Stimulated activated CD4-positive, alpha-beta T cell treated with anti-CD3 and anti-CD28 coated beads, Interleukin-2, amount 100 ng/mL, for 48 hours (primary cell): ENCODE results near the gene KIAA0232.
"Not testable (repeated sequence)": the region's sequence is repeated elsewhere in the genome, so short reads cannot be mapped to it uniquely, and the experiment has no call there.

Source experiments
- DNase-seq, 2 donors: peaks; one replicate each; pipeline ENCODE4 v3.0.0-alpha.2; 2020

The KIAA0232 gene

GRCh38 chr4:6775746-6776145 lies 6.8 kb upstream of the KIAA0232 start:
- DNase-seq, result no peak

DNA sequence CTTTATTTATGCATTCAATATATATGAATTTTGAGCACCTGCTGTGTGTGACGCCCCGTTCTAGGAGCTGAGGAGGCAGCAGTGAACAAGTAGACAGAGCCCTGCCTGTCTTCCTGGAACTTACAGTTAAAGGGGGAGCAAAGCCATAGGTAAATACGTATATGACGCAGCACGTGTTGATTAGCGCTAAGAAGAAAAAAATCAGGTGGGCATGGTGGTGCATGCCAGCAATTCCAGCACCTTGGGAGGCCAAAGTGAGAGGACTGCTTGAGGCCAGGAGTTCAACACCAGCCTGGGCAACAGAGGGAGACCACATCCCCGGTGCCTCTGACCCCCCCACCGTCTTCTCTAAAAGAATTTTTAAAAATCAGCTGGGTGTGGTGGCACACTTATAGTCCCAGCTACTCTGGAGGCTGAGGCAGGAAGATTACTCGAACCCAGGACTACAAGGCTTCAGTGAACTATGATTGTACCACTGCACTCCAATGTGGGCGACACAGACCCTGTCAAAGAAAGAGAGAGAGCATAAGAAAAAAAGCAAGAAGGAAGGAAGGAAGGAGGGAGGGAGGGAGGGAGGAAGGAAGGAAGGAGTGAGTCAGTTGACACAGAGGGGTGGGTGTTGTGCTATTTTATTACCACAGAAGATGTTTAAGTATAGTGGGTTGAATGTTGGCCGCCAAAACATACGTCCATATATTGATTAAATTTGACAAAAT lies 5.4 kb upstream of the KIAA0232 start:
- no peak for DNase-seq

GRCh38 chr4:6777636-6778281 lies 4.8 kb upstream of the KIAA0232 start:
- no peak for DNase-seq

- no peak for DNase-seq
Measured at GRCh38 chr4:6778435-6778834, 4.1 kb upstream of the KIAA0232 start.

DNA sequence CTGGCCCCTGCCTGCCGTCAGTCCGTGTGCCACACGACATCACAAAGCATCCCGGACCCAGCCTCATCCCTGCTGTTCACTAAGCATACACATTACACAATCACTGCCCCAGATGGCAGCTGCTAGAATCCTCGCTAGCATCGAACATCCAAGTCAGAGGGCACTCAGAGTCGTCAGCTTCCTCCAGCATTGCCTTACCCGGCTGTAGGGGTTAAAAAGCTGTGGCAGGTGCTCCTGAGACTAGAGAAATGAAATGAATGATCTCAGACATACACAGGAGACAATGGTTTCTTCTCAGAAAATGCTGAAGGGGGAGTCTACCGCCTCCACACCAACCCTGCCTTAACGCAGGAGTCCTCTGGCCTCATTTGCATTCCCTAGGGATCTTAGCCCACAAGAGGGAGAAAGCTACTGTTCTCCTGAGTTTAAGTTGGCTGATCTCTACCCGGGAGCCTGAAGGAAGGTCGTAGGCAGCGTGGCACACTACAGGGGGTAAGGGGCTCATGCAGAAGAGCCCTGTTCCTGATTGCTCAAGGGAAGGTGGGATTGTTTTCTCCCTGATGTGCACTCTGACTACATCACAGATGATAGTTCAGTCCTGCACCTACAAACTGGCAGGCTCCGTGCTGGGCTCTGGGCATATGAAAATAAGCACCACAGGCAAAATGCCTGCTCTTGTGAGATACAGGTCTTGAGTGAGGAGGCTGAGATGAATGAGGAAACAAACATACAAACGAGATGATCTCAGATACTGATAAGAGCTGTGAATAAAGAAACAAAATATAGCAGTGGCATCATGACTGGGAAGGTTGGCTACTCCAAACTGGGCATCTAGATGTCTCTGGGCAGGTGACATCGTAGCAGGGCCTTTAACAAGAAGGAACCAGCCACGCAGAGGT lies 2.6 kb upstream of the KIAA0232 start:
- no peak for DNase-seq

GRCh38 chr4:6781113-6781512 lies 1.4 kb upstream of the KIAA0232 start:
- no peak for DNase-seq

DNA sequence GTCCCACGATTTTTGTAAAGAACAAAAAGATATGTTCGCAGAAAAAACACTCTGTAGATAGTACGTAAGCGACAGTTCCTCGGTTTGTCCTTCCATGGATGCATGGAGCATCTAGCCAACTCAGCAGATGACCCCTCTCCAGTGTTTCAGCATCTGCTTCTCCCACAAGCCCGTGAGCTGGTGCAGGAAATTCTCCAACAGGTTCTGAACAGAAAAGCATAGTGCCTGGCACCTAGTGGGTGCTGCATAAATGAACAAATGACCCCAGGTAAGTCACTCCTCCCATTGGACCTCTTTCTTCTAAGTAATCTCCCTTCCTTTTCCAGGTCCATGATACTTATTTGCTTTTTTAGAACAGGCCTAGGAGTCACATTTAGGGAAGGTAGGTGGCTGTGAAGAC lies 966 bp upstream of the KIAA0232 start:
- no peak for DNase-seq

DNA sequence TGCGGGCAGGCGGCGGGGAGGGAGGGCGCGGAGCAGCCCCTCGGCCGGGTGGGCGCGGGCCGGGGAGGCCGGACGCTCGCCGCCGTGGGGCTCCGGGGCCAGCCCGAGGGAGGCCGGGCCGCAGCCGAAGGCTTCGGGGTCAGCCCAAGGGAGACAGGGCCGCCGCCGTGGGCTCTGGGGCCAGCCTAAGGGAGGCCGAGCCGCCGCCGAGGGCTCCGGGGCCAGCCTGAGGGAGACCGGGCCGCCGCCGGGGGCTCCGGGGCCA lies 251 bp downstream of the KIAA0232 start:
- DNase-seq, result no peak

- DNase-seq, result peak; percentile 82 to 89
Measured at GRCh38 chr4:6783111-6783981, 819 bp downstream of the KIAA0232 start.

DNA sequence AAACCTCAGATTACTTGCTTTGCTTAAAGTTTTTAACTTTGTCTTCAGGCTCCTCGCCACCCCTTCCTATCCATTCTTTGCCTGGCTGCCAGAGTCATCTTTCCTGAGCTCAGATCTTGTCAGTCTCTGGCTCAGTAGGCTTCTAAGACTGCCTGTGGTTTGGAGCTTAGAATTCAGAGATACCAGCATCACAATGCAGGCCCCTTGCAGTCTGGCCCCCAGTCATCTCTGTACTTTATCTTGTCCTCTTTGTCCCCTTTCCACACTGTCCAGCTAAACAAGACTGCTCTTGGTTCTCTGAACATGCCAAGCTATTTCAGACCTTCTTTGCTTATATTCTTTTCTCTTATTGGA lies 3.0 kb downstream of the KIAA0232 start:
- no peak for DNase-seq

GRCh38 chr4:6788123-6788522 lies 5.6 kb downstream of the KIAA0232 start:
- no peak for DNase-seq

GRCh38 chr4:6791245-6791644 lies 8.7 kb downstream of the KIAA0232 start:
- DNase-seq, result not testable (repeated sequence)

- not testable (repeated sequence) for DNase-seq
Measured at GRCh38 chr4:6791796-6792195, 9.3 kb downstream of the KIAA0232 start.

DNA sequence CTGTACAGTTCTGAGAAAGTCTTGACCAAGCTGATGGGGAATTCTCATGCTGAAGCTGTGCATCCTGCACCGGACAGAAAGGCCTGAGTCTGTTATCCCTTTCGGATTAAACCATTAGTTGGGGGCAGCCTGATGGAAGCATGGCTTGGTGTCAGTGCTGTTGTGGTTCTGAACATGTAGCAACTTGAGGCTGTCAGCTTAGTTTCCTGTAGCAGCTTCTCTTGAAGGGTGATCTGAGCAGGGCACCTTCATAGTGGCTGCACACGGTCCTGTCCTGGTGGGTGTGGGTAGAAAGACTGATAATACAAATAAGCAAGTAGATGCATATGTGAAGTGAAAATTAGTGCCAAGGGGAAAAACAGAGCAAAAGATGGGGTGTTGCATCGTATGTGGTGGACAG lies 11.7 kb downstream of the KIAA0232 start:
- no peak for DNase-seq

DNA sequence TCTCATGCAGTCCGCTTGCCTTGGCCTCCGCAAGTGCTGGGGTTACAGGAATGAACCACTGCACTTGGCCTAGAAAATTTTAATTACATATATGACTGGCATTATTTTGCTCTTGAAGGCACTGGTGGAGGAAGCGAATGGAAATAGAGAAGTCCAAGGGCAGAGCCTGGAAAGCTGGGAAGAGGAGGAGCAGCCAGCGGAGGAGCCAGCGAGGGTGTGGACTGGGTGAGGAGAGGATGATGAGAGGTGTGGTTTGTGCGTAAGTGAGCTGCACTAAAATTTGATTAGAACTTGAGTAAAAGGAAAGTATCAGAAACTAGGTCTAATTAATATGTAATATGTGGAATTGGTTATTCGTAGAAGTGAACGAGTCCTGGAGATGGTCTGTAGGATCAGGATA lies 13.3 kb downstream of the KIAA0232 start:
- no peak for DNase-seq

DNA sequence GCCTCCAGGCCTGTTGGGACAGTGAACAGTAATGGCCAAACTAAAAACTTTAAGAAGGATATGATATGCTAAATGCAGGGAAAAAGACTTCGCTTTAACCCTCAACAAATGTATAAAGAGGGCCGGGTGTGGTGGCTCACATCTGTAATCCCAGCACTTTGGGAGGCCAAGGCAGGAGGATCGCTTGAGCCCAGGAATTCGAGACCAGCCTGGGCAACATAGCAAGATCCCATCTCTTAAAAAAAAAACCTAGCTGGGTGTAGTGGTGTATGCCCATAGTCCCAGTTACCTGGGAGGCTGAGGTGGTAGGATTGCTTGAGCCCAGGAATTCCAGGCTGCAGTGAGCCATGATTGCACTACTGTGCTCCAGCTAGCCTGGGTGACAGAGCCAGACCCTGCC lies 14.8 kb downstream of the KIAA0232 start:
- DNase-seq, result not testable (repeated sequence)

DNA sequence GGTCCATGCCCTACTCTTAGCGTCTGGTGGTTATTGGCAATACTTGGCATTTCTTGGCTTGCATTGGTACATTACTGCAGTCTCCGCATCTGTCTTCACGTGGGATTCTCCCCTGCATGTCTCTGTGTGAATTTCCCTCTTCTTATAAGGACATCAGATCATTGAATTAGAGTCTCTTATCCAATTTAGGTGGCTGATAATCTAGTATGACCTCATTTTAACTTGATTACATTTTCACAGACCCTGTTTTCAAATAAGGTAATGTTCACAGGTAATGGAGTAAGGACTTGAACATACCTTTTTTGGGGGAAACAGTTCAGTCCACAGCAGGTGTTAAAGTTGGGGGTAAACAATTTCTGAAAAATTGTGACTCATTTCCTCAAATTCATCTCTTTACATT lies 16.6 kb downstream of the KIAA0232 start:
- DNase-seq, result no peak

GRCh38 chr4:6802025-6802424 lies 19.5 kb downstream of the KIAA0232 start:
- DNase-seq, result no peak

DNA sequence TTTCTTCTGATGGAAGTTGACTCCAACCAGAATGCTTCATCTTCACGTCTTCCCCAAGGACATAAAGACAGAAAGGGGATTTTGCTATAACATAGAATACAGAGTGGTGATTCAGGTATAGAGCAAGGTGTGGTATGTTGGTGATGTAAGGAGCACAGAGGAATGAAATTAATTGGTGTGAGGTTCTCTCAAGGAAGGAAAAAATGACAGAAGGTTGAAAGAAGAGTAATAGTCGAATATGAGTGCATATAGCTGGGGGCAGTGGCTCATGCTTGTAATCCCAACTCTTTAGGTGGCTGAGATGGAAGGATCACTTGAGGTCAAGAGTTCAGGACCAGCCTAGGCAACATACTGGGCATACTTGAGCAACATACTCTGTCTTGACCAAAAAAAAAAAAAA lies 20.1 kb downstream of the KIAA0232 start:
- no peak for DNase-seq

DNA sequence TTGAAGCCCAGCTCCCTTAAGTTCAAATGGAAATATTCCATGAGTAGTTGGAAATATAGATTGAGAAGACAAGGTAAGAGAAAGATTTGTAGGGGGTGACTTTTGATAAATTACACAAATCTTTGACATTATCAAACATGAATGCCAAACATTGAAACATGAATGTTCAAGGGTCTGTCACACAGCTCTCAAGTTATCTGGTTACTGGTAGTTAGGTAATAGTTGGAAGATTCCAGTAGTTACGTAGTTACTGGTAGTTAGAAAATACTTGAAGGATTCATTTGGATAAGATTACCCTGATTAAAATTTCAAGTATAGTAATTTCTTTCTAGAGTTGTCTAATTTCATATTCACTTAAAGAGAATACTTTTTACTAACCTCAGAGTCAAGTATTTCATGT lies 20.7 kb downstream of the KIAA0232 start:
- no peak for DNase-seq

DNA sequence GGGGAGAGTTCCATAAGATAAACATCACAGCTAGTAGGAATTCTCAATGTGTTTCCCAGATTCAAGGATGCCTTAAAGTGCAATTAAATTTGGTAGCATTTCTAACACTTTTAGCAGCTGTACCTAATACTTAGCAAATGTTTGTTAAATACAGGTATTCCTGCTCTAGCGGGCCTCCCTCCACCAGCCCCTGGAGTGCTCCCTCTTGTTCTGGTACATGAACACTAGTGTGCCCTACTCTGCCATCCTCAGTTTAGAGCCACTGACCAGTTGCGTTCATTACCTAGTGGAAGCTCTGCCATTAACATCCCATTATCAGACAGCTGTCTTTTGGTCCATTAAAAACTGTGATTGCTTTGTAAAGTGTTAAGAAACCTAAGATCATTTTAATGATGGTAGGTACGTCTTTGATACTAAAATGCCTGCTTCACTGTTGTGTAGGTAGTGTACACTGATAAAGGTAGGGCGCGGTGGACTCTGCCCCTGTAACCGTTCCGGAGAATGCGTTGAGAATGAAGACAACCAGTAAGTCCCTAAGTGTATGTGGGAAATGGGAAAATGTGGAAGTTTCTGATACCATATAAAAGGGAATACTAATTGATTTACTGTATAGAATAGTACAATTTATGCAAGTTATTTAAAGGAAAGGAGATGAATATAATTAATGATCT lies 21.7 kb downstream of the KIAA0232 start:
- no peak for DNase-seq

DNA sequence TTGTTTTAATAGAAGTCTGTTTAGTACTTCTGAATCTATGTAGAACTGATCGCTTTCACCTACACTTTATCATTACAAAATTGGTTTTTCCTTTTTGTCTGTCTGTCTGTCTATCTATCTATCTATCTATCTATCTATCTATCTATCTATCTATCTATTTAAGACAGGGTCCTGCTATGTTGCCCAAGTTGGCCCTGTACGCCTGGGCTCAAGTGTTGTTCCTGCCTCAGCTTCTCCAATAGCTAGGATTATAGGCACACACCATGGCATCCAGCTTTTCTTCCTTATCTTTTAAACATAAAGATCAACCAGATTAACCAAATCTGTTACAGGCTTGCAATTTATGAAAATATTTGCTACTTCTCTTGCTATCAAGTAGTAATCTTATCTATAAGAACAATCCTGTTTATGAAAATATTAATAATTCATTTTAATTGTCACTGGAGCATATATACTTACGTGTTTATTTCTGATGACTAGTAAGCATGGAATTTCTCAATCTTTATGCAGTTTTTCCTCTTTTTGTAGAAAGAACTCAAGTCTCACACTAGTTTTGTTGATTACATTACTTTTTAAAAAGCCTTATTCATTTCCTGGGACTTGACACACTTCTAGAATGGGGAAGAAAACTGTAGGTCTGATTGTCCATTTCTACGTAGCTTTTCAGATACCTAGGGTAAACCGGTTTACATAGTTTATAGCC lies 24.5 kb downstream of the KIAA0232 start:
- DNase-seq, result no peak
